OCI-LY7 (cell line): ENCODE data around the gene HLCS. TPM values are rescaled to one million over a fixed set of nuclear protein-coding genes. Genes with fewer than 3 reads are reported as not detected.

Experiments
- BruUV-seq: library from RNA; stranded (reverse); fragments of 400-500 nt; replicated peaks from 2 replicates; lab custom pipeline; 2021; lab: Mats Ljungman, UMichigan
- CTCF ChIA-PET: fragments of 300-600 bp; sonication (Branson Sonifier 250); formaldehyde crosslinking; loops from one replicate; lab custom pipeline; 2022; ENCODE audit warnings: antibody characterized with exemption; ENCODE audit not compliant: unreplicated experiment; lab: Charles Lee
- POLR2A ChIA-PET: fragments of 300-600 bp; sonication (Branson Sonifier 250); formaldehyde crosslinking; loops from one replicate; lab custom pipeline; 2022; ENCODE audit warnings: antibody characterized with exemption; lab: Charles Lee
- DNase-seq: peaks from one replicate; pipeline ENCODE4 v3.0.0-alpha.2; 2015; ENCODE audit warnings: low spot score
- H2AFZ ChIP-seq: fragments of 200-600 bp; sonication (generic), shearing (Covaris generic); 2 replicates; pipeline ENCODE4 v1.6.1; 2014; ENCODE audit warnings: mild to moderate bottlenecking, antibody characterized with exemption, low read length, moderate library complexity
- H3K27ac ChIP-seq: fragments of 200-600 bp; sonication (generic); 2 replicates; pipeline ENCODE4 v1.5.1; 2014; ENCODE audit warnings: mixed run types, low read depth, mild to moderate bottlenecking, moderate library complexity, low read length, inconsistent platforms; ENCODE audit not compliant: poor library complexity, severe bottlenecking
- H3K36me3 ChIP-seq: fragments of 200-600 bp; sonication (generic); 2 replicates; pipeline ENCODE4 v1.6.1; 2014; ENCODE audit warnings: mild to moderate bottlenecking, antibody characterized with exemption, low read length, moderate library complexity, mixed read lengths; ENCODE audit not compliant: insufficient read depth
- H3K4me1 ChIP-seq: fragments of 200-600 bp; sonication (generic); 2 replicates; pipeline ENCODE4 v1.5.1; 2014; ENCODE audit warnings: mild to moderate bottlenecking, low read length; ENCODE audit not compliant: insufficient read depth, poor library complexity, severe bottlenecking
- H3K4me2 ChIP-seq: fragments of 200-600 bp; sonication (generic); 2 replicates; pipeline ENCODE4 v1.6.1; 2014; ENCODE audit warnings: mild to moderate bottlenecking, low read length
- H3K4me3 ChIP-seq: fragments of 200-600 bp; sonication (generic); 2 replicates; pipeline ENCODE4 v1.5.1; 2014; ENCODE audit warnings: mild to moderate bottlenecking, low read depth, low read length; ENCODE audit not compliant: poor library complexity, severe bottlenecking
- H3K79me2 ChIP-seq: fragments of 200-600 bp; sonication (generic); 2 replicates; pipeline ENCODE4 v1.6.1; 2016; ENCODE audit warnings: low read depth, mild to moderate bottlenecking, low read length, moderate library complexity, mixed read lengths; ENCODE audit not compliant: insufficient read depth
- H3K9me2 ChIP-seq: fragments of 200-600 bp; sonication (generic); 2 replicates; pipeline ENCODE4 v1.6.1; 2016; ENCODE audit warnings: mild to moderate bottlenecking, low read length, mixed read lengths; ENCODE audit not compliant: insufficient read depth
- H3K9me3 ChIP-seq: fragments of 200-600 bp; sonication (generic); 2 replicates; pipeline ENCODE4 v1.6.1; 2014; ENCODE audit warnings: mild to moderate bottlenecking, mixed run types, low read length, mixed read lengths
- H4K20me1 ChIP-seq: fragments of 200-600 bp; sonication (generic); 2 replicates; pipeline ENCODE4 v1.6.1; 2014; ENCODE audit warnings: mild to moderate bottlenecking, antibody characterized with exemption, low read length, moderate library complexity, mixed read lengths; ENCODE audit not compliant: insufficient read depth
- CTCF ChIP-seq: fragments of 200-600 bp; sonication (generic); conservative IDR thresholded peaks from 2 replicates; pipeline ENCODE4 v1.5.1; 2014; ENCODE audit warnings: mild to moderate bottlenecking, antibody characterized with exemption, low read length, moderate library complexity, mixed read lengths
- EZH2phosphoT487 ChIP-seq: fragments of 200-600 bp; sonication (generic); IDR thresholded peaks from 2 replicates; pipeline ENCODE4 v1.6.1; 2018; ENCODE audit warnings: low read depth, borderline replicate concordance, mild to moderate bottlenecking, mixed run types, antibody characterized with exemption, low read length, moderate library complexity, mixed read lengths
- intact Hi-C: fragments of 100-400 bp; cut with micrococcal nuclease; formaldehyde crosslinking; loops from one replicate; pipeline ENCODE4 v1.10.0; 2022; ENCODE audit not compliant: unreplicated experiment
- total RNA-seq, 2 experiments: library from RNA; depleted of rRNA in 1 of 2; stranded (reverse); fragments of >200 nt in 1 of 2; shearing (Covaris generic) in 1 of 2; gene quantifications; 2 replicates each; pipeline ENCODE4 v1.2.3, GENCODE V29; 2014 to 2022

Gene HLCS
- total RNA-seq, 2 experiments from 2014 or later: 12.0 to 20.9 TPM

- TF ChIP-seq EZH2phosphoT487: no peak
- no peak for TF ChIP-seq CTCF
- Histone ChIP-seq H3K4me1 (no peaks in the 10 kb centered on the region), H3K27ac (no peak overlapping the region), H3K4me2 (no peak overlapping the region), H3K4me3 (no peak overlapping the region), H3K36me3 (no peaks in the 10 kb centered on the region), H3K79me2 (no peaks in the 10 kb centered on the region), H3K9me2 (no peaks in the 10 kb centered on the region), H3K9me3 (no peaks in the 10 kb centered on the region), H4K20me1 (no peaks in the 10 kb centered on the region), H2AFZ (no peak overlapping the region)
- intact Hi-C loops: no loop called here
- ChIA-PET CTCF (no interaction called here), POLR2A (no interaction called here)
- no peak for DNase-seq
- BruUV-seq: no TSS peak
Measured at GRCh38 chr21:36744190-36744559, 222.3 kb downstream of the HLCS start.

- Histone ChIP-seq H3K9me2 (no peaks in the 10 kb centered on the region), H2AFZ (no peak overlapping the region), H3K4me2 (no peak overlapping the region), H4K20me1 (no peaks in the 10 kb centered on the region), H3K9me3 (no peaks in the 10 kb centered on the region), H3K4me1 (no peaks in the 10 kb centered on the region), H3K79me2 (no peaks in the 10 kb centered on the region), H3K4me3 (no peak overlapping the region), H3K27ac (no peak overlapping the region), H3K36me3 (no peaks in the 10 kb centered on the region)
- no TSS peak for BruUV-seq
- DNase-seq: no peak
- CTCF ChIA-PET: no interaction called here
- POLR2A ChIA-PET: no interaction called here
- no peak for TF ChIP-seq EZH2phosphoT487
- TF ChIP-seq CTCF: no peak
- intact Hi-C loops: no loop called here
Measured at GRCh38 chr21:36743446-36743845, 223.0 kb downstream of the HLCS start.

- no peak overlapping the region for H3K27ac ChIP-seq
- no peak overlapping the region for H3K4me2 ChIP-seq
- H3K79me2 ChIP-seq: no peaks in the 10 kb centered on the region
- DNase-seq: no peak
- intact Hi-C loops: no loop called here
- no peak overlapping the region for H3K4me3 ChIP-seq
- H3K36me3 ChIP-seq: no peaks in the 10 kb centered on the region
- ChIA-PET POLR2A (no interaction called here), CTCF (no interaction called here)
- no peaks in the 10 kb centered on the region for H3K4me1 ChIP-seq
- TF ChIP-seq CTCF (no peak), EZH2phosphoT487 (no peak)
- H4K20me1 ChIP-seq: no peaks in the 10 kb centered on the region
- H3K9me3 ChIP-seq: no peaks in the 10 kb centered on the region
- H3K9me2 ChIP-seq: no peaks in the 10 kb centered on the region
- no peak overlapping the region for H2AFZ ChIP-seq
- no TSS peak for BruUV-seq
Measured at GRCh38 chr21:36743008-36743407, 223.5 kb downstream of the HLCS start.
